Neural cell (in vitro differentiated cells): ENCODE data around the gene PVALB. TPM values are rescaled to one million over a fixed set of nuclear protein-coding genes. Genes with fewer than 3 reads are reported as not detected.
A peak's percentile ranks its signal among the peaks of the same experiment; 100 is the strongest.

Experiments
- H2AFZ ChIP-seq: fragments of 200-600, 300-800 bp; sonication (generic), shearing (Covaris generic); 2 replicates; pipeline ENCODE4 v1.6.0; 2014; ENCODE audit warnings: low read depth, mild to moderate bottlenecking, antibody characterized with exemption, low read length, moderate library complexity
- H3F3A ChIP-seq: fragments of 200-600 bp; shearing (Covaris generic); 2 replicates; pipeline ENCODE4 v1.6.1; 2016; ENCODE audit warnings: mild to moderate bottlenecking, moderate library complexity, mixed read lengths, antibody characterized with exemption, low read length; ENCODE audit not compliant: insufficient read depth, poor library complexity, severe bottlenecking
- H3K27ac ChIP-seq: fragments of 200-600, 300-800 bp; sonication (generic), shearing (Covaris generic); 2 replicates; pipeline ENCODE4 v1.5.1; 2014; ENCODE audit warnings: mild to moderate bottlenecking, low read length, moderate library complexity
- H3K27me3 ChIP-seq: fragments of 300-800, 200-600 bp; sonication (generic), shearing (Covaris generic); 2 replicates; pipeline ENCODE4 v1.6.0; 2014; ENCODE audit warnings: mild to moderate bottlenecking, low read depth, low read length, moderate library complexity; ENCODE audit not compliant: insufficient read depth
- H3K36me3 ChIP-seq: fragments of 300-800, 200-600 bp; sonication (generic), shearing (Covaris generic); 2 replicates; pipeline ENCODE4 v1.5.1; 2014; ENCODE audit warnings: mild to moderate bottlenecking, antibody characterized with exemption, low read length, moderate library complexity; ENCODE audit not compliant: insufficient read depth
- H3K4me2 ChIP-seq: fragments of 300-800, 200-600 bp; sonication (generic), shearing (Covaris generic); 2 replicates; pipeline ENCODE4 v1.6.0; 2014; ENCODE audit warnings: mild to moderate bottlenecking, low read length
- H3K4me3 ChIP-seq: fragments of 300-800, 200-600 bp; sonication (generic), shearing (Covaris generic); 2 replicates; pipeline ENCODE4 v1.5.1; 2014; ENCODE audit warnings: mild to moderate bottlenecking, low read length, moderate library complexity
- H3K79me2 ChIP-seq: fragments of 200-600 bp; shearing (Covaris generic); replicated peaks from 2 replicates; pipeline ENCODE4 v1.6.0; 2014; ENCODE audit warnings: mild to moderate bottlenecking, low read length, moderate library complexity; ENCODE audit not compliant: insufficient read depth
- H3K9ac ChIP-seq: fragments of 300-800, 200-600 bp; sonication (generic), shearing (Covaris generic); 2 replicates; pipeline ENCODE4 v1.6.1; 2016; ENCODE audit warnings: mild to moderate bottlenecking, low read length, mixed read lengths
- H3K9me2 ChIP-seq: fragments of 200-600 bp; shearing (Covaris generic); 2 replicates; pipeline ENCODE4 v1.6.1; 2016; ENCODE audit warnings: mild to moderate bottlenecking, low read length, mixed read lengths; ENCODE audit not compliant: insufficient read depth
- H3K9me3 ChIP-seq: fragments of 200-600, 300-800 bp; sonication (generic), shearing (Covaris generic); 2 replicates; pipeline ENCODE4 v1.6.1; 2016; ENCODE audit warnings: mild to moderate bottlenecking, mixed run types, low read length, moderate library complexity, mixed read lengths
- H4K20me1 ChIP-seq: fragments of 200-600 bp; shearing (Covaris generic); 2 replicates; pipeline ENCODE4 v1.6.1; 2016; ENCODE audit warnings: mild to moderate bottlenecking, mixed run types; ENCODE audit not compliant: insufficient read depth
- EP300 ChIP-seq: fragments of 450-650 bp; conservative IDR thresholded peaks from 2 replicates; pipeline ENCODE4 v1.6.1; 2014; ENCODE audit warnings: antibody characterized with exemption, mild to moderate bottlenecking, moderate library complexity; ENCODE audit not compliant: poor library complexity, severe bottlenecking
- EZH2 ChIP-seq: fragments of 200-600, 300-800 bp; shearing (Covaris generic), sonication (generic); IDR thresholded peaks from 2 replicates; pipeline ENCODE4 v1.6.1; 2014; ENCODE audit warnings: antibody characterized with exemption, low read length, borderline replicate concordance, mild to moderate bottlenecking; ENCODE audit not compliant: insufficient read depth, poor library complexity, severe bottlenecking
- MXI1 ChIP-seq: fragments of 450-650 bp; conservative IDR thresholded peaks from 2 replicates; pipeline ENCODE4 v1.6.1; 2014; ENCODE audit warnings: antibody characterized with exemption, mild to moderate bottlenecking; ENCODE audit not compliant: poor library complexity, severe bottlenecking
- POLR2AphosphoS5 ChIP-seq: IDR thresholded peaks from 2 replicates; pipeline ENCODE4 v1.6.1; 2012
- RAD21 ChIP-seq: fragments of 450-650 bp; conservative IDR thresholded peaks from 2 replicates; pipeline ENCODE4 v1.6.1; 2014; ENCODE audit warnings: antibody characterized with exemption, mild to moderate bottlenecking, moderate library complexity
- SMC3 ChIP-seq: fragments of 450-650 bp; conservative IDR thresholded peaks from 2 replicates; pipeline ENCODE4 v1.6.1; 2014; ENCODE audit warnings: antibody characterized with exemption, mild to moderate bottlenecking, moderate library complexity; ENCODE audit not compliant: poor library complexity
- TAF1 ChIP-seq: IDR thresholded peaks from 2 replicates; pipeline ENCODE4 v1.6.1; 2012; ENCODE audit warnings: low read depth
- polyA plus RNA-seq: library from polyadenylated mRNA; depleted of rRNA; stranded (reverse); fragments of >200 nt; gene quantifications from 2 replicates; pipeline ENCODE4 v1.2.3, GENCODE V29; 2014
- TF ChIP-seq, protein P1 (sequence below): IDR thresholded peaks from 2 replicates; pipeline ENCODE4 v1.6.1; 2012; ENCODE audit warnings: borderline replicate concordance
- TF ChIP-seq, protein P2 (sequence below): fragments of 450-650 bp; IDR thresholded peaks from 2 replicates; pipeline ENCODE4 v1.5.1; 2014; ENCODE audit warnings: antibody characterized with exemption, mild to moderate bottlenecking, moderate library complexity; ENCODE audit not compliant: poor library complexity, severe bottlenecking

Gene PVALB
- polyA plus RNA-seq, 1 donor from 2014 or later, result not detected

GRCh38 chr22:36815558-36816338 lies 1.1 kb downstream of the PVALB start:
- no peak overlapping the region for H3K4me2 ChIP-seq
- TF ChIP-seq, protein P1, sequence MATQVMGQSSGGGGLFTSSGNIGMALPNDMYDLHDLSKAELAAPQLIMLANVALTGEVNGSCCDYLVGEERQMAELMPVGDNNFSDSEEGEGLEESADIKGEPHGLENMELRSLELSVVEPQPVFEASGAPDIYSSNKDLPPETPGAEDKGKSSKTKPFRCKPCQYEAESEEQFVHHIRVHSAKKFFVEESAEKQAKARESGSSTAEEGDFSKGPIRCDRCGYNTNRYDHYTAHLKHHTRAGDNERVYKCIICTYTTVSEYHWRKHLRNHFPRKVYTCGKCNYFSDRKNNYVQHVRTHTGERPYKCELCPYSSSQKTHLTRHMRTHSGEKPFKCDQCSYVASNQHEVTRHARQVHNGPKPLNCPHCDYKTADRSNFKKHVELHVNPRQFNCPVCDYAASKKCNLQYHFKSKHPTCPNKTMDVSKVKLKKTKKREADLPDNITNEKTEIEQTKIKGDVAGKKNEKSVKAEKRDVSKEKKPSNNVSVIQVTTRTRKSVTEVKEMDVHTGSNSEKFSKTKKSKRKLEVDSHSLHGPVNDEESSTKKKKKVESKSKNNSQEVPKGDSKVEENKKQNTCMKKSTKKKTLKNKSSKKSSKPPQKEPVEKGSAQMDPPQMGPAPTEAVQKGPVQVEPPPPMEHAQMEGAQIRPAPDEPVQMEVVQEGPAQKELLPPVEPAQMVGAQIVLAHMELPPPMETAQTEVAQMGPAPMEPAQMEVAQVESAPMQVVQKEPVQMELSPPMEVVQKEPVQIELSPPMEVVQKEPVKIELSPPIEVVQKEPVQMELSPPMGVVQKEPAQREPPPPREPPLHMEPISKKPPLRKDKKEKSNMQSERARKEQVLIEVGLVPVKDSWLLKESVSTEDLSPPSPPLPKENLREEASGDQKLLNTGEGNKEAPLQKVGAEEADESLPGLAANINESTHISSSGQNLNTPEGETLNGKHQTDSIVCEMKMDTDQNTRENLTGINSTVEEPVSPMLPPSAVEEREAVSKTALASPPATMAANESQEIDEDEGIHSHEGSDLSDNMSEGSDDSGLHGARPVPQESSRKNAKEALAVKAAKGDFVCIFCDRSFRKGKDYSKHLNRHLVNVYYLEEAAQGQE, result no peak
- no peak for TF ChIP-seq POLR2AphosphoS5
- TF ChIP-seq, protein P2, sequence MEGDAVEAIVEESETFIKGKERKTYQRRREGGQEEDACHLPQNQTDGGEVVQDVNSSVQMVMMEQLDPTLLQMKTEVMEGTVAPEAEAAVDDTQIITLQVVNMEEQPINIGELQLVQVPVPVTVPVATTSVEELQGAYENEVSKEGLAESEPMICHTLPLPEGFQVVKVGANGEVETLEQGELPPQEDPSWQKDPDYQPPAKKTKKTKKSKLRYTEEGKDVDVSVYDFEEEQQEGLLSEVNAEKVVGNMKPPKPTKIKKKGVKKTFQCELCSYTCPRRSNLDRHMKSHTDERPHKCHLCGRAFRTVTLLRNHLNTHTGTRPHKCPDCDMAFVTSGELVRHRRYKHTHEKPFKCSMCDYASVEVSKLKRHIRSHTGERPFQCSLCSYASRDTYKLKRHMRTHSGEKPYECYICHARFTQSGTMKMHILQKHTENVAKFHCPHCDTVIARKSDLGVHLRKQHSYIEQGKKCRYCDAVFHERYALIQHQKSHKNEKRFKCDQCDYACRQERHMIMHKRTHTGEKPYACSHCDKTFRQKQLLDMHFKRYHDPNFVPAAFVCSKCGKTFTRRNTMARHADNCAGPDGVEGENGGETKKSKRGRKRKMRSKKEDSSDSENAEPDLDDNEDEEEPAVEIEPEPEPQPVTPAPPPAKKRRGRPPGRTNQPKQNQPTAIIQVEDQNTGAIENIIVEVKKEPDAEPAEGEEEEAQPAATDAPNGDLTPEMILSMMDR, result no peak
- no peak for TF ChIP-seq EZH2
- no peak for TF ChIP-seq TAF1
- TF ChIP-seq EP300, result no peak
- TF ChIP-seq MXI1, result no peak
- no peak for TF ChIP-seq SMC3
- no peak for TF ChIP-seq RAD21
- H3K27ac ChIP-seq, result no peak overlapping the region
- H4K20me1 ChIP-seq, result no peaks in the 10 kb centered on the region
- H3K9me3 ChIP-seq, result no peaks in the 10 kb centered on the region
- no peak overlapping the region for H2AFZ ChIP-seq
- H3F3A ChIP-seq, result no peaks in the 10 kb centered on the region
- peak overlapping the region; percentile 65 for H3K4me3 ChIP-seq
- H3K27me3 ChIP-seq, result peaks cover 43% of the 10 kb centered on the region
- H3K9ac ChIP-seq, result no peak overlapping the region
- H3K36me3 ChIP-seq, result no peaks in the 10 kb centered on the region
- no peaks in the 10 kb centered on the region for H3K79me2 ChIP-seq
- no peaks in the 10 kb centered on the region for H3K9me2 ChIP-seq

GRCh38 chr22:36814801-36815200 lies 2.0 kb downstream of the PVALB start:
- H3K27me3 ChIP-seq, result peaks cover 43% of the 10 kb centered on the region
- TF ChIP-seq EZH2 (no peak), SMC3 (no peak), POLR2AphosphoS5 (no peak), EP300 (no peak), RAD21 (no peak), TAF1 (no peak), MXI1 (no peak)
- TF ChIP-seq, protein P1, result no peak
- TF ChIP-seq, protein P2, result no peak

More at GRCh38 chr22:36814801-36815200, 2.0 kb downstream of the PVALB start:
- no peak overlapping the region for H3K4me2 ChIP-seq
- no peaks in the 10 kb centered on the region for H3K9me3 ChIP-seq
- H3K36me3 ChIP-seq, result no peaks in the 10 kb centered on the region
- H3K79me2 ChIP-seq, result no peaks in the 10 kb centered on the region
- H3K9me2 ChIP-seq, result no peaks in the 10 kb centered on the region
- H3F3A ChIP-seq, result no peaks in the 10 kb centered on the region
- H3K27ac ChIP-seq, result no peak overlapping the region
- no peak overlapping the region for H3K9ac ChIP-seq
- H4K20me1 ChIP-seq, result no peaks in the 10 kb centered on the region
- H2AFZ ChIP-seq, result no peak overlapping the region
- no peak overlapping the region for H3K4me3 ChIP-seq
